ENCODE results near the gene ANKRD29. TPM values are rescaled to one million over a fixed set of nuclear protein-coding genes. Genes with fewer than 3 reads are reported as not detected.

ANKRD29 gene
- total and polyA plus RNA-seq, 7 donors: 2.5 to 31.0 (median 4.2) TPM

GRCh38 chr18:23684515-23685197, 21.9 kb upstream of the ANKRD29 start:
- Histone ChIP-seq H3K4me3 (no peak overlapping the region), H3K27ac (peak overlapping the region in 1 of 4 donors; percentile 37), H3K36me3 (no peaks in the 10 kb centered on the region), H3K27me3 (peaks cover 0 to 14% (median 6%) of the 10 kb centered on the region in 3 donors), H3K9me3 (no peaks in the 10 kb centered on the region), H3K4me1 (peaks cover 0 to 19% (median 12%) of the 10 kb centered on the region in 4 donors)
- TF ChIP-seq POLR2AphosphoS5 (IDR thresholded peaks at IDR 0.05) (peak in 2 of 4 donors; percentile 26 to 29), EP300 (IDR thresholded peaks at IDR 0.05) (no peak)
- no peak for DNase-seq
- WGBS, 2 donors: 16 to 48% methylated on average over 5 of the region's 5 CpGs
- intact Hi-C loops (cut with DNase I): loop anchor here (10.0 kb wide), 2 partner anchors 130 to 230 kb away; no protein-coding TSS in a partner anchor

GRCh38 chr18:23683671-23684070, 21.0 kb upstream of the ANKRD29 start:
- DNase-seq: no peak
- Histone ChIP-seq H3K4me1 (peaks cover 0 to 11% (median 2%) of the 10 kb centered on the region in 4 donors), H3K36me3 (no peaks in the 10 kb centered on the region), H3K4me3 (no peak overlapping the region), H3K27ac (no peak overlapping the region), H3K27me3 (peaks cover 0 to 5% (median 3%) of the 10 kb centered on the region in 3 donors), H3K9me3 (no peaks in the 10 kb centered on the region)
- TF ChIP-seq POLR2AphosphoS5 (IDR thresholded peaks at IDR 0.05): no peak
- TF ChIP-seq POLR2A (IDR thresholded peaks at IDR 0.05): no peak
- TF ChIP-seq CTCF (IDR thresholded peaks at IDR 0.05): no peak
- TF ChIP-seq EP300 (IDR thresholded peaks at IDR 0.05): no peak
- WGBS, 2 donors: 36 to 66% methylated on average over 3 of the region's 3 CpGs
- intact Hi-C loops (cut with DNase I): loop anchor here (10.0 kb wide), 2 partner anchors 131 to 231 kb away; no protein-coding TSS in a partner anchor

- H3K27me3 ChIP-seq: peaks cover 0 to 3% (median 0%) of the 10 kb centered on the region in 3 donors
- no peak overlapping the region for H3K27ac ChIP-seq
- no peak for DNase-seq
- H3K4me1 ChIP-seq: peaks cover 0 to 10% (median 0%) of the 10 kb centered on the region in 4 donors
- 83 to 91% methylated on average over 3 of the region's 3 CpGs for WGBS, 2 donors
- intact Hi-C loops (cut with DNase I): loop anchor here (10.0 kb wide), 2 partner anchors 132 to 232 kb away; no protein-coding TSS in a partner anchor
- H3K9me3 ChIP-seq: no peaks in the 10 kb centered on the region
- H3K36me3 ChIP-seq: no peaks in the 10 kb centered on the region
- no peak overlapping the region for H3K4me3 ChIP-seq
- no peak for TF ChIP-seq EP300 (IDR thresholded peaks at IDR 0.05)
- no peak for TF ChIP-seq POLR2AphosphoS5 (IDR thresholded peaks at IDR 0.05)
- TF ChIP-seq CTCF (IDR thresholded peaks at IDR 0.05): no peak
- TF ChIP-seq POLR2A (IDR thresholded peaks at IDR 0.05): no peak
These were observed 20.4 kb upstream of the ANKRD29 start for GRCh38 chr18:23683155-23683554.

GRCh38 chr18:23682472-23682871, 19.8 kb upstream of the ANKRD29 start:
- WGBS, 2 donors: 97 to 98% methylated on average over 1 of the region's 1 CpG
- intact Hi-C loops (cut with DNase I): loop anchor here (10.0 kb wide), 2 partner anchors 132 to 232 kb away; no protein-coding TSS in a partner anchor
- H3K27ac ChIP-seq: no peak overlapping the region

More at GRCh38 chr18:23682472-23682871, 19.8 kb upstream of the ANKRD29 start:
- Histone ChIP-seq H3K27me3 (peaks cover 0 to under 1% (median 0%) of the 10 kb centered on the region in 3 donors), H3K9me3 (no peaks in the 10 kb centered on the region), H3K4me1 (peaks cover 0 to 10% (median 0%) of the 10 kb centered on the region in 4 donors), H3K4me3 (no peak overlapping the region), H3K36me3 (no peaks in the 10 kb centered on the region)
- no peak for TF ChIP-seq CTCF (IDR thresholded peaks at IDR 0.05)
- no peak for DNase-seq

Data from sigmoid colon (tissue), 7 donors.